ENCODE data around the gene FKBP5. TPM values are rescaled to one million over a fixed set of nuclear protein-coding genes. Genes with fewer than 3 reads are reported as not detected.
"Not testable (repeated sequence)": the region's sequence is repeated elsewhere in the genome, so short reads cannot be mapped to it uniquely, and the experiment has no call there.

The FKBP5 gene
- total RNA-seq, 4 donors from 2014 or later = 247 to 296 (median 275) TPM

- Histone ChIP-seq H3K27me3 (no peaks in the 10 kb centered on the region), H3K4me3 (no peak overlapping the region), H3K27ac (peak overlapping the region; percentile 84 to 94 (median 88)), H3K4me1 (peaks cover 0 to 36% (median 21%) of the 10 kb centered on the region in 4 donors), H3K9me3 (no peaks in the 10 kb centered on the region), H3K36me3 (peaks cover 0 to 42% (median 0%) of the 10 kb centered on the region in 3 donors)
- DNase-seq = no peak
- TF ChIP-seq POLR2A (IDR thresholded peaks at IDR 0.05) (no peak), CTCF (IDR thresholded peaks at IDR 0.05) (no peak)
Measured at GRCh38 chr6:35599761-35600658, 88.7 kb downstream of the FKBP5 start.

GRCh38 chr6:35598621-35599020, 90.1 kb downstream of the FKBP5 start:
- not testable (repeated sequence) for H3K4me3 ChIP-seq, DNase-seq, H3K9me3 ChIP-seq, H3K27me3 ChIP-seq
- Histone ChIP-seq H3K36me3 (peaks cover 0 to 49% (median 0%) of the 10 kb centered on the region in 3 donors), H3K27ac (peak overlapping the region; percentile 36 to 94 (median 85)), H3K4me1 (peaks cover 0 to 32% (median 17%) of the 10 kb centered on the region in 4 donors)

DNA sequence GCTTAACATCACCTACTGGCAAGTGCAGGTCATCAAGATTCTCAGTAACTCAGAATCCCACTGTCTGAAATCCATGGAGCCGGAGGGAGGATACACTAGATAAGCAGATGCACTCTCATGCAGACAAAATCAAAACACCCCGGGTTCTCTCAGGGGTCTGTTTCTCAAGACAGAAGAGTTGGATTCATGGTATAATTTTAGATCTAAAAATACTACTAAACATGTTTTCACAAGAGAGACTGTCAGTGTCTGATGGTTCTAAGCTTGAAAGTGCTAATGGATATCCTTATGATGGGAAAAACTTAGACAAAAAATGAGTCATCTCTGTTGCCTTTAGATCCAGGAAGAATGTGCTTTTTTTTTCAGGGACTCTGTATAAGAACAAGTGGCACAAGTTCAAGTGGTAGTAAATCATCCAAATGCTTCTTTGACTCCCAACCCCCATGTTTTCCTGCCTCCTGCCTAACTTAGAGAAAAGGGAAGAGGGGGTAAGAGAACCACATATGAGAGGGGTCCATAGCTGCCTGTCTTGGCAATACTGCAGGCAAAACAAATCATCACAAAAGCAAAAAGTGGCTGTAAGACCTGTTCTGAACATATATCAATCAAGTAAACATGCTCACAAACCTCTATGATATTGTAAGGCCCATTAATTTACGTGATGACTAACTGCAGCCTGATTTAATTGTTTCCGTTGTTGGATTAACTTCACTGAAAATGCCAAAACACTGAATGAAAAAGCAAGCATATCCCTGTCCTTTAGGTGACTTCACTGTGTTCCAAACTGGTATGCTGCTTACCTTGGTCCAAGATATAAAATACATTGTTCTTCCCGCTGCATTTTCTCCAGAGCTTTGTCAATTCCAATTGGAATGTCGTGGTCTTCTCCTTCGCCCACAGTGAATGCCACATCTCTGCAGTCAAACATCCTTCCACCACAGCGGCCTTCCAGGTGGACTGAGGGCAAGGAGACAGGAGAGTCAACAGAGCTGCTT, 92.0 kb downstream of the FKBP5 start:
- DNase-seq = no peak
- peaks cover 0 to 68% (median 0%) of the 10 kb centered on the region in 3 donors for H3K36me3 ChIP-seq
- TF ChIP-seq CTCF (IDR thresholded peaks at IDR 0.05) (no peak), POLR2A (IDR thresholded peaks at IDR 0.05) (no peak)

DNA sequence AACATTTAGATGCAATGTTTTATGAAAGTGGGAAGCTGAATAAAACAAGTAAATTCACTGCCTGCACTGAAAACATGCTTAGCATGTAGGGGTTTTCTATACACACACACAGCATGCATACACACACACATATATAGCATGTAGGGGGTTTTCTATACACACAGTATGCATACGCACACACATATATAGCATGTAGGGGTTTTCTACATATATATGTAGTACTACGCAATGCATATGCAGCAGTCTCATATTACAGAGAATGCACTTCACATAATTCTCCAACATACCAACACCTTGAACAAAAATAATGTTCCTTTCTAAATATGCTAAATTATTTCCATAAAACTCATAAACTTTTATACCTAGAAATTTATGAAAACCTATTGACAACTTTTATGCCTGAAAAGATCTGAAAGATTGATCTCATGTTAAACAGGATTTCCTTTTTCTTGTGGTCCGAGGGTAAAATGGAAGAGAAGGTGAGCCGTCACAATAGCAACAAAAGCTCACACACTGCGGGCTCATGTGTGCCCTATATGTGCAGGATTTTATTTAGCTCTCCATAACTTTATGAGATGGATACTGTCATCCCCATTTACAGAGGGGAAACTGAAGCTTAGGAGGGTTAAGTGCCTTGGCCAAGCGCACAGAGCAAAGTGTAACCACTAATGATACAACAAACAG, 94.1 kb downstream of the FKBP5 start:
- no peak overlapping the region for H3K4me3 ChIP-seq
- H3K27me3 ChIP-seq = no peaks in the 10 kb centered on the region
- TF ChIP-seq POLR2A (IDR thresholded peaks at IDR 0.05) (no peak), CTCF (IDR thresholded peaks at IDR 0.05) (no peak)
- peak overlapping the region in 1 of 4 donors; percentile 42 for H3K27ac ChIP-seq
- no peaks in the 10 kb centered on the region for H3K9me3 ChIP-seq
- no peak for DNase-seq
- H3K4me1 ChIP-seq = peaks cover 0 to 34% (median 11%) of the 10 kb centered on the region in 4 donors
- peaks cover 0 to 88% (median 0%) of the 10 kb centered on the region in 3 donors for H3K36me3 ChIP-seq

More for the DNA sequence above, 92.0 kb downstream of the FKBP5 start:
- Histone ChIP-seq H3K27ac (peak overlapping the region; percentile 12 to 84 (median 28)), H3K4me3 (no peak overlapping the region), H3K27me3 (no peaks in the 10 kb centered on the region), H3K4me1 (peaks cover 0 to 21% (median 10%) of the 10 kb centered on the region in 4 donors), H3K9me3 (no peaks in the 10 kb centered on the region)

DNA sequence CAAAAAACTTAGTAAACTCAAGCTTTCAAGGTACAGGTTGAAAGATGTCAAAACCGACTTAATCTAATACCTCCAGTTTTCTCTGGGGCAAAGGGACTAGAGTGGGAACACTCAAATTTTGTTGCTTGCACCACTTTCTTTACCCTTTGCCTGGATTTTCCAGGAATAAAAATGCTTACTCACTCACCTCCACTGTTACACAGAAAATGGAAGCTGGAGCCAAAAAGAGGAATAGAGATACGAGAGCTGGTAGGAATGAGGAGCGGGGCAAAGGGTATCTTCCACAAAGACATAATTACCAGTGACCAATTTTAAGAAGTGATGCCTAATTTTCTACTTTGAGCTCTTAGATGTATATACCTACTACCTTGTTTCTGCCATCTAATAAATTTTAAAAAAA, 96.5 kb downstream of the FKBP5 start:
- Histone ChIP-seq H3K4me3 (no peak overlapping the region), H3K9me3 (no peaks in the 10 kb centered on the region), H3K27me3 (no peaks in the 10 kb centered on the region), H3K4me1 (peaks cover 0 to 33% (median 8%) of the 10 kb centered on the region in 4 donors), H3K27ac (peak overlapping the region in 3 of 4 donors; percentile 42 to 76 (median 52)), H3K36me3 (peaks cover 0 to 99% (median 0%) of the 10 kb centered on the region in 3 donors)
- no peak for TF ChIP-seq POLR2A (IDR thresholded peaks at IDR 0.05)
- TF ChIP-seq CTCF (IDR thresholded peaks at IDR 0.05) = no peak
- DNase-seq = no peak
